Astrocyte (in vitro differentiated cells and primary cell): ENCODE results near the gene PGK2.

Experiments
- EZH2 ChIP-seq: IDR thresholded peaks from 2 replicates; pipeline ENCODE4 v1.6.1; 2012; ENCODE audit warnings: mild to moderate bottlenecking, low read length, inconsistent platforms; ENCODE audit not compliant: insufficient read depth
- TF ChIP-seq, protein P1 (sequence below): IDR thresholded peaks from 2 replicates; pipeline ENCODE4 v1.5.1; 2011; ENCODE audit warnings: low read depth, mild to moderate bottlenecking, inconsistent platforms, low read length, moderate library complexity; ENCODE audit not compliant: insufficient read depth

DNA sequence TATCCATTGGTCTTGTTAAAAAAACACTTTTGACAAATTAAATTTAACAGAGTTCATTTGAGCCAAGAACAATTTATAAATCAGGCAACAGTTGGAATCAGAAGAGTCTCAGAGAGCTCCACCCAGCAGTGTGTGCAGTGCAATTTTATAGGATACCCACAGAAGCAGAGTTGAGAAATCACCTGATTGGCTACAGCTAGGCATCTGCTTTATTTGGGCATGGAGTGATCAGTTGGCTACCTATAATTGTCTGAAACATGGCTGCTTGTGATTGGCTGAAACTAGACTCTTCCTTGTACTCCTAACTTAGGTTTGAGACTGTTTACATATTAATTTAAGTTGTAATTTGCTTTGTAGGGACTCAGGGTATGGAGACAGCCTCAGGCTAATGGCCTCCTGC, 12.0 kb downstream of the PGK2 start:
- no peak for TF ChIP-seq EZH2
- TF ChIP-seq, protein P1, sequence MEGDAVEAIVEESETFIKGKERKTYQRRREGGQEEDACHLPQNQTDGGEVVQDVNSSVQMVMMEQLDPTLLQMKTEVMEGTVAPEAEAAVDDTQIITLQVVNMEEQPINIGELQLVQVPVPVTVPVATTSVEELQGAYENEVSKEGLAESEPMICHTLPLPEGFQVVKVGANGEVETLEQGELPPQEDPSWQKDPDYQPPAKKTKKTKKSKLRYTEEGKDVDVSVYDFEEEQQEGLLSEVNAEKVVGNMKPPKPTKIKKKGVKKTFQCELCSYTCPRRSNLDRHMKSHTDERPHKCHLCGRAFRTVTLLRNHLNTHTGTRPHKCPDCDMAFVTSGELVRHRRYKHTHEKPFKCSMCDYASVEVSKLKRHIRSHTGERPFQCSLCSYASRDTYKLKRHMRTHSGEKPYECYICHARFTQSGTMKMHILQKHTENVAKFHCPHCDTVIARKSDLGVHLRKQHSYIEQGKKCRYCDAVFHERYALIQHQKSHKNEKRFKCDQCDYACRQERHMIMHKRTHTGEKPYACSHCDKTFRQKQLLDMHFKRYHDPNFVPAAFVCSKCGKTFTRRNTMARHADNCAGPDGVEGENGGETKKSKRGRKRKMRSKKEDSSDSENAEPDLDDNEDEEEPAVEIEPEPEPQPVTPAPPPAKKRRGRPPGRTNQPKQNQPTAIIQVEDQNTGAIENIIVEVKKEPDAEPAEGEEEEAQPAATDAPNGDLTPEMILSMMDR = no peak
